ENCODE measurements around the gene FANCD2.
"Not testable (repeated sequence)": the region's sequence is repeated elsewhere in the genome, so short reads cannot be mapped to it uniquely, and the experiment has no call there.

FANCD2 gene

GRCh38 chr3:10017636-10018292, 8.5 kb upstream of the FANCD2 start:
- no peak for DNase-seq

- not testable (repeated sequence) for DNase-seq
Measured at GRCh38 chr3:10018806-10019205, 7.4 kb upstream of the FANCD2 start.

DNA sequence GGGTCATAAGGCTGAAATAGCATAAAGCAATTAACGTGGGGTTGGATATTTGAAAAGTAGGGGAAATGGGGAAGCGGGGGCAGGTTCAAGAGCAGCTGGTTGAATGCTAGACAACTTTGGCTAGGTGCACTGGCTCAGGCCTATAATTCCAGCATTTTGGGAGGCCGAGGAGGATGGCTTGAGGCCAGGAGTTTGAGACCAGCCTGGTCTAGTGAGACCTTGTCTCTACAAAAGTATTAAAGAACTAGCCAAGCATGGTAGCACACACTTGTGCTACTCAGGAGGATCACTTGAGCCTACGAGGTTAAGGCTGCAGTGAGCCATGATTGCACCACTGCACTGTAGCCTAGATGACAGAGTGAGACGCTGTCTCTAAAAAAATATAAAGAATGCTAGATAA, 6.9 kb upstream of the FANCD2 start:
- no peak for DNase-seq

GRCh38 chr3:10021856-10022775, 4.1 kb upstream of the FANCD2 start:
- no peak for DNase-seq

- DNase-seq: no peak
Measured at GRCh38 chr3:10023587-10024310, 2.5 kb upstream of the FANCD2 start.

- DNase-seq: no peak
Measured at GRCh38 chr3:10025205-10026083, 793 bp upstream of the FANCD2 start.

DNA sequence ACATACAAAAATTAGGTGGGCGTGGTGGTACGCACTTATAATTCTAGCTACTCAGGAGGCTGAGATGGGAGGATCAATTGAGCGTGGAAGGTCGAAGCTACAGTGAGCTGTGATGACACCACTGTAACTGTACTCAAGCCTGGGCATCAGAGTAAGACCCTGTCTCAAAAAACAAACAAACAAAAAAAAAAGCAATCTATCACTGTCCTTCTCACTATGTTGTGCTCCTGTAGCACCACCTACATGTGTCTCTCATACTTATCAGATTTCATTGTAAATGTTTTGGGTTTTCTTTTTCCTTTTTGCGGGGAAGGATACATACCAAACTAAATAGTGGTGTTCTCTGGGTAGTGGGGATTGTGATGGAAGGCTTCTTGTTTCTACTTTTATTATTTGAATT, 14.8 kb downstream of the FANCD2 start:
- DNase-seq: no peak

- DNase-seq: no peak
Measured at GRCh38 chr3:10047876-10048275, 21.6 kb downstream of the FANCD2 start.

DNA sequence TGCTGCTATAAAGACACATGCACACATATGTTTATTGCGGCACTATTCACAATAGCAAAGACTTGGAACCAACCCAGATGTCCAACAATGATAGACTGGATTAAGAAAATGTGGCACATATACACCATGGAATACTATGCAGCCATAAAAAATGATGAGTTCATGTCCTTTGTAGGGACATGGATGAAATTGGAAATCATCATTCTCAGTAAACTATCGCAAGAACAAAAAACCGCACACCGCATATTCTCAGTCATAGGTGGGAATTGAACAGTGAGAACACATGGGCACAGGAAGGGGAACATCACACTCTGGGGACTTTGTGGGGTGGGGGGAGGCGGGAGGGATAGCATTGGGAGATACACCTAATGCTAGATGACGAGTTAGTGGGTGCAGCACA, 26.8 kb downstream of the FANCD2 start:
- not testable (repeated sequence) for DNase-seq

DNA sequence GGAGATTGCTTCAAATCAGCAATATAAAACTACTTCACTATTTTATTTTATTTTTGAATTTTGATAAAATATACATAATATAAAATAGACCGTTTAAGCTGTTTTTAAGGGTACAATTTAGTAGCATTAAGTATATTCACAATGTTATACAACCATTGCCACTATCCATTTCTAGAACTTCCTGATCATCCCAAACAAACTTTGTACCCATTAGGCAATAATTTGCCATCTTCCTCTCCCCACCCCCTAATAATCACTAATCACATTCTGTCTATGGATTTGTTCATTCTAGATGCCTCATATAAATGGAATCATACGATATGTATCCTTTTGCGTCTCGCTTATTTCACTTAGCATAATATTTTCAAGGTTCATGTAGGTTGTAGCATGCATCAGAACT, 28.9 kb downstream of the FANCD2 start:
- no peak for DNase-seq

DNA sequence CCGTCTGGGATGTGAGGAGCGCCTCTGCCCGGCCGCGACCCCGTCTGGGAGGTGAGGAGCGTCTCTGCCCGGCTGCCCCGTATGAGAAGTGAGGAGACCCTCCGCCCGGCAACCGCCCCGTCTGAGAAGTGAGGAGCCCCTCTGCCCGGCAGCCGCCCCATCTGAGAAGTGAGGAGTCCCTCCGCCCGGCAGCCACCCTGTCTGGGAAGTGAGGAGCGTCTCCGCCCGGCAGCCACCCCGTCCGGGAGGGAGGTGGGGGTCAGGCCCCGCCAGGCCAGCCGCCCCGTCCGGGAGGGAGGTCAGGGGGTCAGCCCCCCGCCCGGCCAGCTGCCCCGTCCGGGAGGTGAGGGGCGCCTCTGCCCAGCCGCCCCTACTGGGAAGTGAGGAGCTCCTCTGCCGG, 43.8 kb downstream of the FANCD2 start:
- not testable (repeated sequence) for DNase-seq

DNA sequence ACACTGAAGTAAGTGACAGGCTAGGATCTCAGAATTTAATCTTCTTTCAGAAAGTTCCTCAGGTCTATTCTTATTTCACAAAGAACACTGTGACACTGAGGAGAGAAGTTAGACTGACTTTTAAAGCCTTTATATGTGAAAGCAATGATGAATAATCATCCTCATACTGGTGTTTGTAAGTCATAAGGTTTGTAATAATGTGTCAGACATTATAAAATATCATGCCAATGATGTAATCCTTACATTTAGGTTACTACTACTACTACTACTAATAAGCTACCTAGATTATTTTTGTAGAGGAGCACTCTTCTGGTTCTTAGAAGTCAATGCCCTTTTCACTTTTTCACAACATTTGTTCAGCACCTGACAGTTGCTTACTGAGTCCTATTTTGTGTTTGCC, 48.4 kb downstream of the FANCD2 start:
- no peak for DNase-seq

GRCh38 chr3:10081871-10082270, 55.6 kb downstream of the FANCD2 start:
- DNase-seq: no peak

DNA sequence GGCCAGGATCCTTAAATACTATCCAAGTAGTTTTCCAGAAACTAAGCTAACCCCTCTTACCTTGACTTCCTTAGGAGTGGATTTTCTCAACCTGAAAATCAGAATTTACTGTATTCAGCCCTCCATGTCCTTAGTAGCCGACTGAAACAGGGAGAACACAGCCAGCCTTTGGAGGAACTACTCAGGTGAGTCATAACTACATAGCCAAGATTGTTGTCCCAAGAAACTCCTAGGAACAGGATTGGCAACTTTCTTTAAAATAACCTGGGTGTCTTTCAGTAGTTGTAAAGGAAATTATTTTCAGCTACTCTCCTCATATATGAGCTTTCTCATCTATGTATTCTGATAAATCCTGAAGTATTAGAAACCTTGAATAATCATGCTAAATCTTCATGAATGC, 59.5 kb downstream of the FANCD2 start:
- DNase-seq: no peak

DNA sequence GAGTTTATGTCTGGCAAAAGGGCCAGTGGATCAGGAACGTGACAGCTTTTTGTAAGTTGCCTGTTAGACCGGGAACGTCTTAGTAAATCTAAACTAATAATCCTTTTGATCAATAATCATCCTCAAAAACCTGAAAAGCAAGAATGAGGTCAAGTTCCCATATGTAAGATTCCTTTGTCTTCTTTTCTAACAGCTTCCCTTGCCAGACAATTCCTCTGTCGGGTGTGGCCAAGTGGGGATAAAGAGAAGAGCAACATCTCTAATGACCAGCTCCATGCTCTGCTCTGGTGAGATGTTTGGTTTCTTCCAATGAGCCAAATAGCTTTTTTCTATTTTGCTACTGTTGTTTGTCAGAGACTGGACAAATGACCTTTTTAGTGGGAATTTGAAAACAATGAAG, 62.0 kb downstream of the FANCD2 start:
- DNase-seq: no peak

- no peak for DNase-seq
Measured at GRCh38 chr3:10090179-10090578, 63.9 kb downstream of the FANCD2 start.

DNA sequence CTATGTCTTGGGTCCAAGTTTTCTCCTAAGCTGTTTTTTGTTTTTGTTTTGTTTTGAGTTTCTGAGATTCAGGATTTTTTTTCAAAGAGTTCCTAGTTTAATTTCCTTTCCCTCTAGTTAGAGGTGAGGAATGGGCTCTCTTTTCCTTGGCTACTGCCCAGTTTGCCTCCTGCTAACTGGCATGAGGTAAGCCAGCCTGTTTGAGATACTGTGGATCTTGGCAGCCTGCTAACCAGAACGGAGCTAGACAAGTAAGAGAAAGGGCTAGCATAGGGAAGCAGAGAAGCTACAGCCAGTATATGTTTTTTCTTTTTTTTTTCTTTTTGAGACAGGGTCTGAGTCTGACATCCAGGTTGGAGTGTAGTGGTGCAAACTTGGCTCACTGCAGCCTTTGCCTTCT, 64.5 kb downstream of the FANCD2 start:
- not testable (repeated sequence) for DNase-seq

DNA sequence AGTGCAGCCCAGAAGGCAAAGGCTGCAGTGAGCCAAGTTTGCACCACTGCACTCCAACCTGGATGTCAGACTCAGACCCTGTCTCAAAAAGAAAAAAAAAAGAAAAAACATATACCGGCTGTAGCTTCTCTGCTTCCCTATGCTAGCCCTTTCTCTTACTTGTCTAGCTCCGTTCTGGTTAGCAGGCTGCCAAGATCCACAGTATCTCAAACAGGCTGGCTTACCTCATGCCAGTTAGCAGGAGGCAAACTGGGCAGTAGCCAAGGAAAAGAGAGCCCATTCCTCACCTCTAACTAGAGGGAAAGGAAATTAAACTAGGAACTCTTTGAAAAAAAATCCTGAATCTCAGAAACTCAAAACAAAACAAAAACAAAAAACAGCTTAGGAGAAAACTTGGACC, 65.2 kb downstream of the FANCD2 start:
- DNase-seq: not testable (repeated sequence)

- no peak for DNase-seq
Measured at GRCh38 chr3:10093678-10094077, 67.4 kb downstream of the FANCD2 start.

DNA sequence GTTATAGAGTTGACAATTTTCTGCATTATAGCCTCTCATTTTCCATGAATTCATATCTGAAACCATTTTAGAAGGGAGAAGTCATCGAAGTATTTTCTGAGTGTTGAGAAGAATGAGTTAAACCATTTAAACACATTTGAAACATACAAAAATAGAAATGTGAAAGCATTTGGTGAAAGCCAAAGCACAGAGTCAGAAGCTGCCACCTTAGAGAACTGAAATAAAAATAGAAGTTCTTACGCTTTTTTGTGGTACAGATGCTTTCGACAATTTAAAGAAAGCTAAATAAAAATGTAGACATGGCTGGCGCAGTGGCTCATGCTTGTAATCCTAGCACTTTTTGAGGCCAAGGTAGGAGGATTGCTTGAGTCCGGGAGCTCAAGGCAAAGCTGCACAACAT, 72.8 kb downstream of the FANCD2 start:
- DNase-seq: no peak

GRCh38 chr3:10106919-10107318, 80.7 kb downstream of the FANCD2 start:
- DNase-seq: no peak

DNA sequence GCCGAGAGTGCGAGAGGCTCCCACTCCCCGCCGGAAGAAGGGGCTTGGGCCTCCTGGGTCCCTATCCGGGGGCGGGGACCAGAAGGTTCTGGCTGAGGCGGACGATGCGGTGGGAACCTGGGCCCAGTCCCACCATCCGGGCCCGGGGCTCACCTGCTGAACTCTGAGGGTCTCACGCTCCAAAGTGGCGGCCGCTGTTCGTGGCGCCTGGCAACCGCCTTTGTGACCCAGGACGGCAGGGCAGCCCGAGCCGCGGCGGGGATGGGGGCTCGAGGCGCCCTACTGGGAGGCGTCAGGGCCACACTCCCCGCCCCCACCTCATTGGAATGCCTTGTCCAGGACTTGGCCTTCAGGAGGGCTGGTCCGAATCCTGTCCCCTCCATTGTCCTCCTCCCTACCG, 81.9 kb downstream of the FANCD2 start, which contains the start of gene FANCD2OS:
Gene FANCD2OS, minus strand, starts transcription at position 165 of the 400 bp plus-strand sequence. CDS start 3,481 bp downstream, outside the sequence.
- DNase-seq: no peak
